HG02884 (cell line): ENCODE results near the gene UBE4A.

Experiments used
- ATAC-seq: cut with Tn5 transposase; IDR thresholded peaks from one replicate; pipeline ENCODE4 v1.9.1; 2021; ENCODE audit warnings: mild to moderate bottlenecking, moderate library complexity; ENCODE audit not compliant: unreplicated experiment

Gene UBE4A

DNA sequence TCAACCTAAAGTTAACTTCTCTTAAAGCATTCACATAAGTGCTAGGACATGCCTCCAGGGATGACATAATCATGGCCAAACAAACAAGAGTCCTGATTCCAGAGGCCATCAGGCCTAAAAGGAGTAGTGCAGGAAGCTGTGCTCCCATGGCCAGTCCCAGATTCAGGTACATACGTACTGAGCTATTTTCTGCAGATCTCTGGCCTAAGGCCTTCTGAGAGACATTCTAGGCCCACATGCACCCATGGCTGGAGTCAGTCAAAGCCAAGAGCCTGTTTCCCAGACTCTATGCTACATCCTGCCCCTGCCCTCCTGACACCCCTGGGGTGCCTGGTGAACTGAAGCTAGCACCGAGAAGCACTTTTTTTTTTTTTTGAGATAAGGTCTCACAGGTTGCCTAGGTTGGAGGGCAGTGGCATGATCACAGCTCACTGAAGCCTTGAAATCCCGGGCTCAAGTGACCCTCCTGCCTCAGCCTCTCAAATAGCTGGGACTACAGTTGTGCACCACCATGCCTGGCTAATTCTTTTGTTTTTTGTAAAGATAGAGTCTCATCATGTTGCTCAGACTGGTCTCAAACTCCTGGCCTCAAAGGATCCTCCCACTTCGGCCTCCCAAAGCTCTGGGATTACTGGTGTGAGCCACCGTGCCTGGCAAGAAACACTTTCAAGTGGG, 17.4 kb upstream of the UBE4A start:
- no peak for ATAC-seq

DNA sequence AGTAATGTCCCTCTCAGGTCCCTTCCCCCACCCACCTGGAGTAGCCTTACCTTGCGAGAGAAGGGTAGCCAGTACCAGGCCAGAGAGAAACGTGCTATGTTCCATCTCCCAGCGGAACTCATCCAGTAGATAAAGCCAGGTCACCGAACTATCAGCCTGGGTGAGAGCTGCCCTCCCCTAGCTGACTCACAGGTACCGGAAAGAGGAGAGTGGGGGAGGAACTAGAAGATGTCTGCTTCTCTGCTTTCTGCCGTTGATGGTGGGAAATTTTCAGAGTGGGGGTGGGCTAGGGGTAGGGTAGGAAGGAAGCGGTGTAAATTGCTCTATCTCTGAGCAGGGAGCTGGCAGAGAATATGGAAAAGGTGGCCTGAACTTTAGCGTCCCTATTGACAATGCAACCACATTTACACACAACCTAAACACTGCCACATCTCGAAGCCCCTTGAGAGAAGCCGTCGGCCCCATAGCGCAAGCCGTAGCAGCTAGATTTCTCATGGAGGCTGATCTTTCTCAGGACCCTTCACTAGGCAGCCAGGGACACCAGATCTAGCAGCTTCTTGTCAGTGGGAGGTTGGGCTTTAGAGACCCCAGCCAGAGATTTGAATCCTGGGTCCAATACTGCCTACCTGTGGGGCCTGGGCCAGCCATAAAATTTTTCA, 16.8 kb upstream of the UBE4A start, which contains the start of gene CD3D:
Gene CD3D (minus strand): TSS at position 203 of the 659 bp plus-strand sequence. CDS start 98 bp downstream, at position 105.
- ATAC-seq = no peak

DNA sequence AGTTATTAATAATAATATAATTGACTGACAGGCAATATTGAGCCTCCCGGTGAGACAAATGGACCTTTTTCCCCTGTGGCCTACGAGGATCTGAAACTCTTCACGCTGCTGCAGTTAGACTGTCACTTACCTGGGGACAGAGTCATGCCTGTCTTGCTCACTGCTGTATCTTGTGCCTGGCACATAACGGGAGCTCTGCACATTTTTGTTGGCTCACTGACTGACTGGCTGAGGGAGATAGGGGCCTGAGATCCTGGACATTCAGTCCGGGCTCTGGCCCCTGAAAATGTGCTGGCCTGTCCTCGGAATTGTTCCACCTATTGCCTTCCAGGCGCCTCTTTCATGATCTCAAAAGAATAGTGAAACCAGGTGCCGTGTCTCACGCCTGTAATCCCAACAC, 16.2 kb upstream of the UBE4A start:
- no peak for ATAC-seq

DNA sequence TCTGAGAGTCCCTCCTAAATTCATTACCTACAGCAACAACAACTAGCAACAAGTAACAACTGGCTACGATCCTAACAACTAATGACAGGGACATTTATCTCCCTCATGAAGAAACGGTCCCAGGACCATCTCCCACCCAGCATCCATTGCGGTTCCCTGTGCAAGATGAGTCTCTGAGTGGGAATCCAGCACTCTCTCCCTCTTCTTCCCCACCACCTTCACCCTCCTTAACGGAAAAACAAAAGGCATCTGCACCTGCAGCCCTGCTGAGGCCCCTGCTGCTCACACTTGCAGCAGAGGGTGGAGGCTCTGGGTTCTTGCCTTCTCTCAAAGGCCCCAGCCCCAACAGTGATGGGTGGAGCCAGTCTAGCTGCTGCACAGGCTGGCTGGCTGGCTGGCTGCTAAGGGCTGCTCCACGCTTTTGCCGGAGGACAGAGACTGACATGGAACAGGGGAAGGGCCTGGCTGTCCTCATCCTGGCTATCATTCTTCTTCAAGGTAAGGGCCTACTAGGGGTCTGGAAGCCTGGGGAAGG, 15.4 kb upstream of the UBE4A start, which contains the start of gene CD3G:
Gene CD3G (plus strand): TSS at position 364 of the 535 bp plus-strand sequence. CDS start 80 bp downstream, at position 444.
- ATAC-seq = no peak

DNA sequence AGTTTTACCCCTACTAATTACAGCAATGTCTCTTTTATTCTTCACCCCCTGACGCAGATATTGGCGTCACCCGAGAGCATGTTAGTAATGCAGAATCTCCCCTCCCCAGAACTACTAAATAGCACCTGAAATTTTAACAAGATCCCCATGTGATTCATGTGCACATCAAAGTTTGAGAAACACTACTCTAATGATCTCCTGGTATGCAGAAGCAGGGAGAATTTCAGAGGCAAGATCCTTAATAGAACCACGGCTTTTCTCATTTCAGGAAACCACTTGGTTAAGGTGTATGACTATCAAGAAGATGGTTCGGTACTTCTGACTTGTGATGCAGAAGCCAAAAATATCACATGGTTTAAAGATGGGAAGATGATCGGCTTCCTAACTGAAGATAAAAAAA, 9.9 kb upstream of the UBE4A start:
- ATAC-seq = no peak

DNA sequence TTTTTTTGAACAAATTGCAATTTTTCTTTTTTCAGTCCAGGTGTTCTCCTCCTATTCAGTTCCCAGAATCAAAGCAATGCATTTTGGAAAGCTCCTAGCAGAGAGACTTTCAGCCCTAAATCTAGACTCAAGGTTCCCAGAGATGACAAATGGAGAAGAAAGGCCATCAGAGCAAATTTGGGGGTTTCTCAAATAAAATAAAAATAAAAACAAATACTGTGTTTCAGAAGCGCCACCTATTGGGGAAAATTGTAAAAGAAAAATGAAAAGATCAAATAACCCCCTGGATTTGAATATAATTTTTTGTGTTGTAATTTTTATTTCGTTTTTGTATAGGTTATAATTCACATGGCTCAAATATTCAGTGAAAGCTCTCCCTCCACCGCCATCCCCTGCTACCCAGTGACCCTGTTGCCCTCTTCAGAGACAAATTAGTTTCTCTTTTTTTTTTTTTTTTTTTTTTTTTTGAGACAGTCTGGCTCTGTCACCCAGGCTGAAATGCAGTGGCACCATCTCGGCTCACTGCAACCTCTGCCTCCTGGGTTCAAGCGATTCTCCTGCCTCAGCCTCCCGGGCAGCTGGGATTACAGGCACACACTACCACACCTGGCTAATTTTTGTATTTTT, 6.2 kb upstream of the UBE4A start:
- no peak for ATAC-seq

DNA sequence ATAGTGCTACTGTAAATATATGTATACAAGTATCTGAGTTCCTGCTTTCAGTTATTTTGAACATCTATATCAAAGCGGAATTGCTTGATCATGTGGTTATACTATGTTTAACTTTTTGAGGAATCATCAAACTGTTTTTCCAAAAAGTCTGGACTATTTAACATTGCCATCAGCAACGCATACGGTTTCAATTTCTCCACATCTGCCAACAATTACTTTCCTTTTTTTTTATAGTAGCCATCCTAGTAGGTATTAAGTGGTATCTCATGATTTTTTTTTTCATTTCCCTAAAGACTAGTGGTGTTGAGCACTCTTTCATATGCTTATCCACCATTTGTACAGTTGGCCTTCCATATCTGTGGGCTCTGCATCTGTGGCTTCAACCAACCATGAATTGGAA, 1.3 kb upstream of the UBE4A start:
- no peak for ATAC-seq

DNA sequence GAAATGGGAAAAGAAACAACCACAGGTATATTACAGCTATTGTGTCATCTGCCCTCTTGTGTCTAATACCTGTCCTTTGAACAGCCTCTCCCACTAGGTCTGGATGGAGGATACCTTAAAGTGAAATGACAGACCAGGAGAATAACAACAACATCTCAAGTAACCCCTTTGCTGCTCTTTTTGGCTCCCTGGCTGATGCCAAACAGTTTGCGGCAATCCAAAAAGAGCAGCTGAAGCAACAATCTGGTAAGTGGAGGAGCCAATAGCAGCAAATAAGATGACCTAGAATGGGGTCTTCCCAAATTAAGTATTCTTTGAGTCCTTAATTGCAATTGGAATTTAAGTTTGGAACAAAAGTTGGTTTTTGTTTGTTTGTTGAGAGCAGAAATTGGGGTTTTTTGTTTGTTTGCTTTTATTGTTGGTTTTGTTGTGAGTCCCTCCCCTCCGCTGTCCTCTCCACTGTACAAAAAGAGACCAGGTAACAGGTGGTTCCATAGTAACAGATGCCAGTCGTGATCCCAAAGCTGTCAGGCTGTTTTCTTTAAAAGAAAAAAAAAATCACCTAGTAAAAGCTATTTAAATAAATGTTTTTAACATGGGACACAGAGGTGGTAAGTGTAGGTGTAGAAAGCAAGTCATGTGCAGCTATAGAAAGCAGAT, 5.7 kb downstream of the UBE4A start:
- no peak for ATAC-seq

DNA sequence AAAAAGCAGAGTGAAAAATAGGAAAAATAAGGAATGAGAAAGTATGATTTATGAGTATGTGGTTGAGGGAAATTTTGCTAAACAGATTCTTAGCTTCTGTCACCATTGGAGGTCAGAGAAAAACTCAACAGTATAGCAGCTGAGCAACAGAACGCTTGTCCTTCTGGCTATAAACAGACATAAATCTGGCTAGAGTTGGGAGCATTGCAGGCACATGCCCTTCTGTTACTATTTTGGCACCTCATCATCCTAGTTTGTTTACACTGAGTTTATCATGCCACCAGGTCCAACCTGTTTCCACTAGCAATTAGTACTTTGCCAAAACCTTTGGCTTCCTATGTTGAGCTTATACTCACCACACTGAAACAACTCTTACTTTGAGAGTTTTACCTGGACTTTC, 6.9 kb downstream of the UBE4A start:
- ATAC-seq = no peak

DNA sequence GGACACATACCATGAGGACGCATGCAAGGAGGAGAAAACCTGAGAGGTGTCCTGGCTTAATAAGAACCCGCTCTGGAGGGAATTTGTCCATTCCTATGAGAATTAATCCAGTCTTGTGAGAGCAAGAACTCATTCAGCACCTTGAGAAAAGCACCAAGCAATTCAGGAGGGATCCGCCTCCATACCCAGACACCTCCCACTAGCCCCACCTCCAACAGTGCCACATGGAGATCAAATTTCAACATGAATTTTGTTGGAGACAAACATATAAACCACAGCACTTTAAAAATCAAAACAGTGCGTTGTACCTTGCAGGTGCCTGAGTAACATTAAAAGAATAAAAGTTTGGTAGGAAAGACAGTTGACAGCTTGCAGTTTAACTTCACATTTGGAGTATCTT, 11.4 kb downstream of the UBE4A start:
- no peak for ATAC-seq

DNA sequence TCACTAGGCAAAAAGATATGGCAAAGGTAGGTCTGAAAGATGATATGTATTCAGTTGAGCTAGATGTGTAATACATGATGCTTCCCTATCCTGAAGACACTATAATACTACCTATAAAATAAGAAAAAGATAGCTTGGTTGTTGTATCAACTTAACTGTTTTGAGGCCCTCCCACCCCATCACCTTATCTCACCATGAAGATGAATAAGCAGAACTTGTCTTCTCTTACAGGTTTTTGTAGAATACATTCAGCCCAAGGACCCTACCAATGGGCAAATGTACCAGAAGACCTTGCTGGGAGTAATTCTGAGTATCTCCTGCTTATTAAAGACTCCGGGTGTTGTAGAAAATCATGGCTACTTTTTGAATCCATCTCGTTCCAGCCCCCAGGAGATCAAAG, 13.9 kb downstream of the UBE4A start:
- no peak for ATAC-seq

DNA sequence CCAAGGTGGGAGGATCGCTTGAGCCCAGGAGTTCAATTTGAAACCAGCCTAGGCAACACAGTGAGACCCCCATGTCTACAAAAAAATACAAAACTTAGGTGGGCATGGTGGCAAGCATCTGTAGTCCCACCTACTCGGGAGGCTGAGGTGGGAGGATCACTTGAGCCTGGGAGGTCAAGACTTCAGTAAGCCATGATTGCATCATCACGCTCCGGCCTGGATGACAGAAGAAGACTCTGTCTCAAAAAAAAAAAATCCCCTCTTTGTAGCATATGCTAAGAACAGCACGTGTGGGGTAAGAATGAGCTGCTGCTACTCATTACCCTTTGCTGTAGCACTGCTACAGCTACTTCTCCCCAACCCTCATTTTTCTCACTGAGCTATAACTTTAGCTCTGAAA, 14.5 kb downstream of the UBE4A start:
- ATAC-seq = no peak

DNA sequence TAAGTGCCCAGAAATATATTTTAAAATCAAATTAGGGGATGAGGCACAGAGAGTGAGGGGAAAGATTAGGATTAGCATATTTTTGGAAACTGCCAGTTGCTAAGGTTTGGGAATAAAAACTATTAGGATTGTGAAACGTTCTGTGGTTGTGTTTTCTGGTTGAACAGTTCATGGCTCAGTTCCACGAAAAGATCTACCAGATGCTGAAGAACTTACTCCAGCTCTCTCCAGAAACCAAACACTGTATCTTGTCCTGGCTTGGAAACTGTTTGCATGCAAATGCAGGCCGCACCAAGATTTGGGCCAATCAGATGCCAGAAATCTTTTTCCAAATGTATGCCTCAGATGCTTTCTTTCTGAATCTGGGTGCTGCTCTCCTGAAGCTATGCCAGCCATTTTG, 15.3 kb downstream of the UBE4A start:
- ATAC-seq = no peak

DNA sequence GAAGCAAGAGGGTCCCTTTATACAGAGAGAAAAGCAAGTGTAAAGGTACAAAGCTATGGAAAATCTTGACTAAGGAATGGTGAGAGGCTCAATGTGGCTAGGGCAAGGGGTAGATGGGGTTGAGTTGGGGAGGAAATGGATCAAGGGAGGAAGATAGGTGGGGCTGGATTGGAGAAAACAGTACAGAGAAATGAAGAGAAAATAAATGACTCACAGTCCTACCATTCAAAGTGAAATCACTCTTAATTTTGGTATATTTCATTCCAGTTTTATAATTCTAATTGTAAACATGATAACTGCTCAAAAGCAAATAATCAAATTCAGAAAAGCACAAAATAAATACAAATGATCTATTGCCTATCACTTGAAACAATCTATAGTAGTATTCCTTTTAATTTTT, 16.6 kb downstream of the UBE4A start:
- ATAC-seq = no peak

DNA sequence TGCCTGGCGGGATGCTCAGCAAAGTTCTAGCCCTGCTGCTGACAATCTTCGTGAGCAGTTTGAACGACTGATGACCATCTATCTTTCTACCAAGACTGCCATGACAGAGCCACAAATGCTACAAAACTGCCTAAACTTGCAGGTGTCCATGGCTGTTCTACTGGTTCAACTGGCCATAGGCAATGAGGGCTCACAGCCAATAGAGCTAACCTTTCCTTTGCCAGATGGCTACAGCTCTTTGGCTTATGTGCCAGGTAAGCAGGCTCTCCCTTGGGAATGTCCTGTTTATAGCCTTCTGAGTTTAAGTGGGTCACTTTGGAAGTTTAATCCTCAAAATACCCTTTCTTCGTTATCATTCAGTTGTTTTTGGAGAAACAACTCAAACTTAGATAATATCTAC, 20.1 kb downstream of the UBE4A start:
- ATAC-seq = no peak

DNA sequence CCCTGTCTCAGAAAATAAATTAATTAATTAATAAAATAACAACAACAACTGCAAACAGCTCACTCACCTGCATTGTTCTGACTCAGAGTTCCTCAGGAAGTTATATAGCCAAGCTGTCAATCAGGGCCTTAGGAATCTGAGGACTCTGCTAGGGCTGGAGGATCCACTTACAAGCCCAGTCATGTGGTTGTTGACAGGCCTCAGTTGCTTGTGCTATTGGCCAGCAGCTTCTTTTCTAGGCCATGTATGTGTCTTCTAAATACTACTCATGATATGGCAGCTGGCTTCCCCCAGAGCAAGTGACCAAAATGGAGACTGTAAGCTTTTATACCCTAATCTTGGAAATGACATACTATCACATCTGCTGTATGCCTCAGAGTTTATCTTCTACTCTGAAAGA, 21.2 kb downstream of the UBE4A start:
- ATAC-seq = no peak

DNA sequence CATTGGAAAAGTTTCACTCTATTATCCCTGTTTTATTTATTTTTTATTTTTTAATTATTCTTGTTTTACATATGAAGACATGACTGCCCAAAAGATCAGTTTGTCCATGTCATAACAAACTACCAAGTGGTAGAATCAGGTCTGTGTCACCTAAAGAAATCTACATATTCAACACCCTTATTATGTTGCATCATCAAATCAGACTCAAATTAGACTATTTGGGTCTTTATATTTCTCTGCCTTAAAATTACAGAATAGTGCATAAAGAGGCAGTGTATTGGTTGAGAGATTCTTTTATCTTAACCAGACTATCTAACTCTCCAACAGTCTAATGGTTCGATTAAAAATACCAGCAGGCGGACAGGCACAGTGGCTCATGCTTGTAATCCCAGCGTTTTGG, 23.6 kb downstream of the UBE4A start:
- no peak for ATAC-seq

DNA sequence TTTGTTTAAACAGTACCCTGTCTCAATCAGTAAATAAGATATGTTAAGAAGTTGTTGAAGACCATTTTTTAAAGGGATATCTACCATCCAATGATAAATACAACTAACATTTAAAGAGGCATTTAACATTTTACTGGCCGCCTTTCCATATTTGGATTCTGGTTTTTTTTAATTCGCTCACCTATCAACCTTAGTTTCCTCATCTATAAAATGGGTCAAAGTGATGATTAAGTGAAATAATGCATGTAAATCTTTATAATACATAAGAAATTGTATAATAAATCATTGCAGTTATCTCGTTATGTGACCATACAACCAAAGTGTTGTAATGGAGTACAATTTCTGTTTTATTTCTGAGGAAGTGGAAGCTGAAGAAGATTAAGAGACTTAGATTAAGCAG, 24.3 kb downstream of the UBE4A start:
- ATAC-seq = no peak

DNA sequence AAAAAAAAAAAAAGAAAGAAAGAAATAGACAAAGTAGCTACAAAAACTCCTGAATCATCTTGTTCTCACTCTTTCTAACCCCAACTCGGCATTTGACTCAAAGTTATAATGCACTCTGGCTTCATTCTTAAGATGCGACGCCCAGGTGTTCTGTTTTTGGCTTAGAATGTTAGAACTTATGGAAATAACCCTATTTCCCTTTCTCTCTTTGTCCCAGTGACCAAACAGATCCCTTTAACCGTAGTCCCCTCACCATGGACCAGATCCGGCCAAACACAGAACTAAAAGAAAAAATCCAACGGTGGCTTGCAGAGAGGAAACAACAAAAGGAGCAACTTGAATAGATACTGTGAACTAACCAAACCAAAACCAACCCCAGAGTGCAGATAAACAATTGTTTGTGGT, 36.7 kb downstream of the UBE4A start:
- ATAC-seq = no peak

DNA sequence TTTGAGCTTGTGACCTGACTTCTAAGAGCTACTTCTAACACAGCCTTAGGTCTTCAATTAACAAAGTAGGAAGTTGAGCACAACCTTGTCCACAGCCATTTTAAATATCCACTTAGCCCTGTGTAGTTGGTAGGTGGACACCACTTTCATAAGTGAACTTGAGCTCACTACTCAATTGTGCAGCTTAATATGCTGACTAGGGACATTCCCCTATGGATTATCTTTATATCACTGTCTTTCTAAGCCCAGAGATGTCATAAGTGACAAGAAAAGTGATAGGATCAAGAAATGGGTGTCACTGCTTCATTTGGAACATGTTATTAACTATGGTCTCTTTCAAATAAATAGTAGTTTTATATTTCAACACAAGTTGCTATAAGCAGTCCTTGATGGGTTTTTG, 38.0 kb downstream of the UBE4A start:
- ATAC-seq = no peak

DNA sequence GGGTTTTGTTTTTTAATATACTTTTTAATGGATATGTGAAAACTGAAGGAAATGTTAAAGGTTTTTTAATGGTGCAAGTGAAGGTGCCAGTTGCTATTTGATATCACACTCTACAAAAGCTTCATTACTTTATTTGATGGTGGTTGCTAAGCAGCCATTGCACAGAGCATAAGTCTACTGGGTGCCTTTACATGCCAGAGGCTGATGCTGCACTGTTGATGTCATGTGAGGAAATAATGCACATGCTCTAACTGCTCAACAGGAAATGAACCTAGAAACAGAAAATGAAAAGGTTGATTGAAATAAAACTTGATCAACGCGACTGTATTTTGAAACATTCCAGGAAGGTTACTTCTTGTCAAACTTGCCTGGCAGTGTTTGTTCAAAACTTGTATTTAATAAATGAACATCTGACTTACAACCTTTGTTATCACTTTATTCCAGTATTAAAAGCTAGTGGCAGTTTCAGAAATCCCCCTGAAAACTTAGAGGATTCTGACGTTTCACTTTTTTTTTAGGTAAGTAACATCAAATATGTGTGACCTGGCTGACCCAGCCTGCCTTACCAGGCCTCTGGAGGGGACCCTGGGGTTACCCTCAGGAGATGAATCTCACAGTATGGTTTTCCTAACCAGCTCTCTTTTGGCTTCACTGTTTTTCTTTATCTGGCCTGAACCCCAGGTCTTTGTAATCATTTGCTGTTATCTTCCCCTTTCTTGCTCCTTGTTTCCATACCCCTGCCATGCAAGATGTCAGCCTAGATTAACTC, 39.6 kb downstream of the UBE4A start:
- ATAC-seq = peak; percentile 57
